Measurements from ENCODE around the gene DHRS7.

DHRS7 gene

GRCh38 chr14:60184146-60184904, 19.1 kb upstream of the DHRS7 start:
- no peak overlapping the region for H3K4me3 ChIP-seq (ENCODE audit: insufficient read length, low read depth)
- no peaks in the 10 kb centered on the region for H3K9me3 ChIP-seq (ENCODE audit: insufficient read depth, low read length)
- no peaks in the 10 kb centered on the region for H3K27me3 ChIP-seq (ENCODE audit: insufficient read depth, insufficient read length)
- no peaks in the 10 kb centered on the region for H3K4me1 ChIP-seq (ENCODE audit: insufficient read depth, insufficient read length)
- H3K36me3 ChIP-seq (ENCODE audit: insufficient read depth, insufficient read length, low read length): no peaks in the 10 kb centered on the region
- H3K9ac ChIP-seq (ENCODE audit: insufficient read length, low read depth): no peak overlapping the region
- DNase-seq (ENCODE audit: low read depth, low spot score): no peak
- TF ChIP-seq ZNF274 (IDR thresholded peaks at IDR 0.05; ENCODE audit: low read depth, low read length) (no peak), SUZ12 (IDR thresholded peaks at IDR 0.05; ENCODE audit: extremely low read depth, insufficient read depth, insufficient read length) (no peak), YY1 (IDR thresholded peaks at IDR 0.05; ENCODE audit: insufficient read depth, insufficient read length) (no peak)

- no peaks in the 10 kb centered on the region for H3K27me3 ChIP-seq (ENCODE audit: insufficient read depth, insufficient read length)
- no peaks in the 10 kb centered on the region for H3K36me3 ChIP-seq (ENCODE audit: insufficient read depth, insufficient read length, low read length)
- TF ChIP-seq SUZ12 (IDR thresholded peaks at IDR 0.05; ENCODE audit: extremely low read depth, insufficient read depth, insufficient read length) (no peak), ZNF274 (IDR thresholded peaks at IDR 0.05; ENCODE audit: low read depth, low read length) (no peak), YY1 (IDR thresholded peaks at IDR 0.05; ENCODE audit: insufficient read depth, insufficient read length) (no peak)
- no peaks in the 10 kb centered on the region for H3K4me1 ChIP-seq (ENCODE audit: insufficient read depth, insufficient read length)
- no peak overlapping the region for H3K9ac ChIP-seq (ENCODE audit: insufficient read length, low read depth)
- H3K9me3 ChIP-seq (ENCODE audit: insufficient read depth, low read length): no peaks in the 10 kb centered on the region
- no peak for DNase-seq (ENCODE audit: low read depth, low spot score)
- H3K4me3 ChIP-seq (ENCODE audit: insufficient read length, low read depth): no peak overlapping the region
Observed at GRCh38 chr14:60183741-60184140, 18.5 kb upstream of the DHRS7 start.

- TF ChIP-seq YY1 (IDR thresholded peaks at IDR 0.05; ENCODE audit: insufficient read depth, insufficient read length) (no peak), ZNF274 (IDR thresholded peaks at IDR 0.05; ENCODE audit: low read depth, low read length) (no peak), SUZ12 (IDR thresholded peaks at IDR 0.05; ENCODE audit: extremely low read depth, insufficient read depth, insufficient read length) (no peak)
- Histone ChIP-seq H3K4me1 (ENCODE audit: insufficient read depth, insufficient read length) (no peaks in the 10 kb centered on the region), H3K27me3 (ENCODE audit: insufficient read depth, insufficient read length) (no peaks in the 10 kb centered on the region), H3K36me3 (ENCODE audit: insufficient read depth, insufficient read length, low read length) (no peaks in the 10 kb centered on the region), H3K9ac (ENCODE audit: insufficient read length, low read depth) (no peak overlapping the region), H3K4me3 (ENCODE audit: insufficient read length, low read depth) (no peak overlapping the region), H3K9me3 (ENCODE audit: insufficient read depth, low read length) (no peaks in the 10 kb centered on the region)
- no peak for DNase-seq (ENCODE audit: low read depth, low spot score)
Observed at GRCh38 chr14:60183138-60183537, 17.9 kb upstream of the DHRS7 start.

- H3K9ac ChIP-seq (ENCODE audit: insufficient read length, low read depth): no peak overlapping the region
- no peaks in the 10 kb centered on the region for H3K27me3 ChIP-seq (ENCODE audit: insufficient read depth, insufficient read length)
- H3K9me3 ChIP-seq (ENCODE audit: insufficient read depth, low read length): no peaks in the 10 kb centered on the region
- no peak overlapping the region for H3K4me3 ChIP-seq (ENCODE audit: insufficient read length, low read depth)
- no peaks in the 10 kb centered on the region for H3K4me1 ChIP-seq (ENCODE audit: insufficient read depth, insufficient read length)
- H3K36me3 ChIP-seq (ENCODE audit: insufficient read depth, insufficient read length, low read length): no peaks in the 10 kb centered on the region
- TF ChIP-seq SUZ12 (IDR thresholded peaks at IDR 0.05; ENCODE audit: extremely low read depth, insufficient read depth, insufficient read length): no peak
- TF ChIP-seq YY1 (IDR thresholded peaks at IDR 0.05; ENCODE audit: insufficient read depth, insufficient read length): no peak
- TF ChIP-seq ZNF274 (IDR thresholded peaks at IDR 0.05; ENCODE audit: low read depth, low read length): no peak
- DNase-seq (ENCODE audit: low read depth, low spot score): no peak
Observed at GRCh38 chr14:60179431-60179869, 14.3 kb upstream of the DHRS7 start.

GRCh38 chr14:60178820-60179219, 13.6 kb upstream of the DHRS7 start:
- Histone ChIP-seq H3K9ac (ENCODE audit: insufficient read length, low read depth) (no peak overlapping the region), H3K4me3 (ENCODE audit: insufficient read length, low read depth) (no peak overlapping the region), H3K27me3 (ENCODE audit: insufficient read depth, insufficient read length) (no peaks in the 10 kb centered on the region), H3K9me3 (ENCODE audit: insufficient read depth, low read length) (no peaks in the 10 kb centered on the region), H3K4me1 (ENCODE audit: insufficient read depth, insufficient read length) (no peaks in the 10 kb centered on the region), H3K36me3 (ENCODE audit: insufficient read depth, insufficient read length, low read length) (no peaks in the 10 kb centered on the region)
- TF ChIP-seq YY1 (IDR thresholded peaks at IDR 0.05; ENCODE audit: insufficient read depth, insufficient read length) (no peak), SUZ12 (IDR thresholded peaks at IDR 0.05; ENCODE audit: extremely low read depth, insufficient read depth, insufficient read length) (no peak), ZNF274 (IDR thresholded peaks at IDR 0.05; ENCODE audit: low read depth, low read length) (no peak)
- no peak for DNase-seq (ENCODE audit: low read depth, low spot score)

GRCh38 chr14:60178164-60178563, 13.0 kb upstream of the DHRS7 start:
- H3K9me3 ChIP-seq (ENCODE audit: insufficient read depth, low read length): no peaks in the 10 kb centered on the region
- no peak overlapping the region for H3K4me3 ChIP-seq (ENCODE audit: insufficient read length, low read depth)
- no peaks in the 10 kb centered on the region for H3K36me3 ChIP-seq (ENCODE audit: insufficient read depth, insufficient read length, low read length)
- no peaks in the 10 kb centered on the region for H3K27me3 ChIP-seq (ENCODE audit: insufficient read depth, insufficient read length)
- TF ChIP-seq YY1 (IDR thresholded peaks at IDR 0.05; ENCODE audit: insufficient read depth, insufficient read length) (no peak), ZNF274 (IDR thresholded peaks at IDR 0.05; ENCODE audit: low read depth, low read length) (no peak), SUZ12 (IDR thresholded peaks at IDR 0.05; ENCODE audit: extremely low read depth, insufficient read depth, insufficient read length) (no peak)
- H3K9ac ChIP-seq (ENCODE audit: insufficient read length, low read depth): no peak overlapping the region
- DNase-seq (ENCODE audit: low read depth, low spot score): no peak
- no peaks in the 10 kb centered on the region for H3K4me1 ChIP-seq (ENCODE audit: insufficient read depth, insufficient read length)

GRCh38 chr14:60175255-60175902, 10.2 kb upstream of the DHRS7 start:
- no peak overlapping the region for H3K9ac ChIP-seq (ENCODE audit: insufficient read length, low read depth)
- H3K9me3 ChIP-seq (ENCODE audit: insufficient read depth, low read length): peaks cover 9% of the 10 kb centered on the region; the same call in 1 of the 2 replicates
- no peak for DNase-seq (ENCODE audit: low read depth, low spot score)
- TF ChIP-seq ZNF274 (IDR thresholded peaks at IDR 0.05; ENCODE audit: low read depth, low read length) (no peak), SUZ12 (IDR thresholded peaks at IDR 0.05; ENCODE audit: extremely low read depth, insufficient read depth, insufficient read length) (no peak), YY1 (IDR thresholded peaks at IDR 0.05; ENCODE audit: insufficient read depth, insufficient read length) (no peak)
- H3K4me3 ChIP-seq (ENCODE audit: insufficient read length, low read depth): no peak overlapping the region
- no peaks in the 10 kb centered on the region for H3K36me3 ChIP-seq (ENCODE audit: insufficient read depth, insufficient read length, low read length)
- H3K27me3 ChIP-seq (ENCODE audit: insufficient read depth, insufficient read length): no peaks in the 10 kb centered on the region
- no peaks in the 10 kb centered on the region for H3K4me1 ChIP-seq (ENCODE audit: insufficient read depth, insufficient read length)
